ENCODE data around the gene GRM7. TPM values are rescaled to one million over a fixed set of nuclear protein-coding genes. Genes with fewer than 3 reads are reported as not detected.

The GRM7 gene
- total RNA-seq, 4 donors from 2014 or later: not detected

DNA sequence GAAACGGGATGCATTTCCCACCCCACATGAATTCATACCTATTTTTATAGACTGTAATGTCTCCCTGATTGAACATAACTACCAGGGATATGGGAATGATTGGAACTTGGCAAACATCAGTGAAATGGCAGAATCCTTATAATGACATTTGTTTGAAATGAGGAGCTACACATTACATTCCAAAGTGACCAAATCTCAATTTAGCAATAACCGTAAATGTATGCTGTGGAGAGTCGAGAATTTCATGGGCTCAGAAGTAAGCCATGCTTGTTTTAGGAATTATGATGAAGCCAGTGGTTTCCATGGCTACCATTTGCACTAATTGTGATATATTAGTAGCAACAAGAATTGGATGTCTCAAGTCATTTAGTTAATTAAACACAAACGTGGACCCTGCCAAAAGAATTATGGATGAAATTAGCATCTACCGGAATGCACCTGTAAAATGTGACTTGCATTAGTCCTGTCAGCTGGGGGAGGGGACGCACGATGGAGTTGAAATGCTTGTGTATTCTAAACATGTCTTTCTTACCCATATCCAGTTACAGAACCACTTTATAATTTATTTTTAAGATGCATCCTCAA is 760.2 kb downstream of the GRM7 start:
- no peak overlapping the region for H3K27ac ChIP-seq
- H3K9me3 ChIP-seq: no peaks in the 10 kb centered on the region
- in situ Hi-C loops (cut with MboI; ENCODE audit: low sequenced_read_pairs in 4 of 4): no loop called here
- intact Hi-C loops (cut with DNase I; ENCODE audit: low total_unique reads): no loop called here
- no peak for DNase-seq
- no peak for ATAC-seq
- H3K36me3 ChIP-seq: no peaks in the 10 kb centered on the region
- H3K4me3 ChIP-seq: no peak overlapping the region
- no peaks in the 10 kb centered on the region for H3K4me1 ChIP-seq
- no peak for TF ChIP-seq POLR2A (IDR thresholded peaks at IDR 0.05)
- no peak for TF ChIP-seq CTCF (IDR thresholded peaks at IDR 0.05 in 4 of 5, conservative IDR thresholded peaks at IDR 0.05 in 1 of 5)
- H3K27me3 ChIP-seq: no peaks in the 10 kb centered on the region

DNA sequence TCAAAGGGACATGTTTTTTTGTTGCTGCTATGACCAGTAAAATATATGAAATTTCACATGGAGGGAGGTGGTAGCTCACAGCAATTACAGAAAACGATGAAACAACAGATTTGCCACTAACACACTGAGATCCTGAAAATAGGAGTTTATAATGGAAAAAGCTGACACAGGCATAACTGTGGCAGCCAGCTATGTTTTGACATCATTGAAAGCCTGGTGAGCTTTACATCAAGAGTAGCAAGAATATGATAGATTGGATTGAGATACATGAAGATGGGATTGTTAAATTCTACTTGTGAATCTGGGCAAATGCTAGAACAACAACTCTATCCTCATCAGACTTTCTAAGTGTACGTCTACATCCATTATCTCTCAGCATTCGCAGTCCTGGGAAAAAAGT is 760.7 kb downstream of the GRM7 start:
- in situ Hi-C loops (cut with MboI; ENCODE audit: low sequenced_read_pairs in 4 of 4): no loop called here
- intact Hi-C loops (cut with DNase I; ENCODE audit: low total_unique reads): no loop called here
- DNase-seq (no peak), ATAC-seq (no peak)
- Histone ChIP-seq H3K27me3 (no peaks in the 10 kb centered on the region), H3K4me3 (no peak overlapping the region), H3K27ac (no peak overlapping the region), H3K36me3 (no peaks in the 10 kb centered on the region), H3K9me3 (no peaks in the 10 kb centered on the region), H3K4me1 (no peaks in the 10 kb centered on the region)
- TF ChIP-seq CTCF (IDR thresholded peaks at IDR 0.05 in 4 of 5, conservative IDR thresholded peaks at IDR 0.05 in 1 of 5): no peak
- no peak for TF ChIP-seq POLR2A (IDR thresholded peaks at IDR 0.05)

DNA sequence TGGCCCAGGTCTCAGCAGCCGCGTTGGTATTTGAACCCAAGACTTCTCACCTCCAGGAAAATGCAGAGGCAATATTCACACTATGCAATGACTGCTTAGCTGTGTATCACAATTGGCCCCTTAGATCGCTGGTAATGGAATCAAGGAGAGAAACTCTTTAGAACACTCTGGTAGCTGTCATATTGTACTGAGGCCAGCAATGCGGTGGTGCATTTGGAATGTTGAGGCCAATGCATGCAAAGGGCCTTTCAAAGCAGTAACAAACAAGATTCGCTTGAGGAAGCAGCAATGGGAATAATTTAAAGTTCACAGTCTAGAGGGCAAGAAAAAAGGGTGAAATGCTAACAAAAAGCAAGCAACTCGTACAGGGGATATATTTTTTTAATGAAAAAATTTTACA is 764.1 kb downstream of the GRM7 start:
- TF ChIP-seq POLR2A (IDR thresholded peaks at IDR 0.05) (no peak), CTCF (IDR thresholded peaks at IDR 0.05 in 4 of 5, conservative IDR thresholded peaks at IDR 0.05 in 1 of 5) (no peak)
- Histone ChIP-seq H3K4me1 (no peaks in the 10 kb centered on the region), H3K4me3 (no peak overlapping the region), H3K36me3 (no peaks in the 10 kb centered on the region), H3K9me3 (no peaks in the 10 kb centered on the region), H3K27me3 (no peaks in the 10 kb centered on the region), H3K27ac (no peak overlapping the region)
- intact Hi-C loops (cut with DNase I; ENCODE audit: low total_unique reads) (no loop called here), in situ Hi-C loops (cut with MboI; ENCODE audit: low sequenced_read_pairs in 4 of 4) (no loop called here)
- DNase-seq: no peak
- ATAC-seq: no peak

DNA sequence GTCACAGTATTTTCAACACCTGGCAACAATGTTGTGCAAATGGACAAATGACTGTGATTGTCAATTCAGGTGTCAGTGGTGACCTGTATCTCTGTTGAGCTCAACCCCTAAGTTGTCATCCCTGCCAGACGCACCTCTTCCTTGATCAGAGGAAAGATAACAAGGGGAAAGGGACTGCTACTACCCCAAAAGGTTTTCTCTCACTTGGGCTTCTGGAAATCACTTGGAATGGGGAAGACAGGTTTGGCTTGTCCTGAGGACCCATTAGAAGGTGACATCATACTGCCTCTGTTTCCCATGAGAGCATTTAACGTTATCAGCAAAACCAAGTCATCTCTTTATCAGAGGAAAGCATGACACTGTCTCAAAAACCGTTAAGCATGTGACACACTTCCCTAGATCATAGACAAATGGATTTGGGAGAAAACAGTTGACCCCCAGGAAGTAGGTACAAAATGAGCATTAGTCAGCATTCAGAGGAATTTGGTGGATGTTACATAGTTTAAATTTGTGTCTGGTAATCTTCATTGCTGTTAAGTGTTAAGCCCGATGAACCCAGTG is 769.5 kb downstream of the GRM7 start:
- Histone ChIP-seq H3K27me3 (no peaks in the 10 kb centered on the region), H3K27ac (no peak overlapping the region), H3K4me1 (no peaks in the 10 kb centered on the region), H3K9me3 (no peaks in the 10 kb centered on the region), H3K4me3 (no peak overlapping the region), H3K36me3 (no peaks in the 10 kb centered on the region)
- intact Hi-C loops (cut with DNase I; ENCODE audit: low total_unique reads): no loop called here
- TF ChIP-seq CTCF (IDR thresholded peaks at IDR 0.05 in 4 of 5, conservative IDR thresholded peaks at IDR 0.05 in 1 of 5) (no peak), POLR2A (IDR thresholded peaks at IDR 0.05) (no peak)
- no peak for DNase-seq
- in situ Hi-C loops (cut with MboI; ENCODE audit: low sequenced_read_pairs in 4 of 4): no loop called here
- no peak for ATAC-seq

- H3K27ac ChIP-seq: no peak overlapping the region
- no peaks in the 10 kb centered on the region for H3K4me1 ChIP-seq
- no peaks in the 10 kb centered on the region for H3K27me3 ChIP-seq
- intact Hi-C loops (cut with DNase I; ENCODE audit: low total_unique reads) (no loop called here), in situ Hi-C loops (cut with MboI; ENCODE audit: low sequenced_read_pairs in 4 of 4) (no loop called here)
- H3K4me3 ChIP-seq: no peak overlapping the region
- no peaks in the 10 kb centered on the region for H3K9me3 ChIP-seq
- ATAC-seq: no peak
- H3K36me3 ChIP-seq: no peaks in the 10 kb centered on the region
- TF ChIP-seq CTCF (IDR thresholded peaks at IDR 0.05 in 4 of 5, conservative IDR thresholded peaks at IDR 0.05 in 1 of 5): no peak
- TF ChIP-seq POLR2A (IDR thresholded peaks at IDR 0.05): no peak
- no peak for DNase-seq
These were observed 770.0 kb downstream of the GRM7 start for GRCh38 chr3:7630925-7631324.

Measured in gastrocnemius medialis (tissue), 4 donors.